Measurements from ENCODE around the gene GUCA2A. TPM values are rescaled to one million over a fixed set of nuclear protein-coding genes. Genes with fewer than 3 reads are reported as not detected.

The GUCA2A gene
- total RNA-seq, 2 experiments from 2014 or later = not detected

DNA sequence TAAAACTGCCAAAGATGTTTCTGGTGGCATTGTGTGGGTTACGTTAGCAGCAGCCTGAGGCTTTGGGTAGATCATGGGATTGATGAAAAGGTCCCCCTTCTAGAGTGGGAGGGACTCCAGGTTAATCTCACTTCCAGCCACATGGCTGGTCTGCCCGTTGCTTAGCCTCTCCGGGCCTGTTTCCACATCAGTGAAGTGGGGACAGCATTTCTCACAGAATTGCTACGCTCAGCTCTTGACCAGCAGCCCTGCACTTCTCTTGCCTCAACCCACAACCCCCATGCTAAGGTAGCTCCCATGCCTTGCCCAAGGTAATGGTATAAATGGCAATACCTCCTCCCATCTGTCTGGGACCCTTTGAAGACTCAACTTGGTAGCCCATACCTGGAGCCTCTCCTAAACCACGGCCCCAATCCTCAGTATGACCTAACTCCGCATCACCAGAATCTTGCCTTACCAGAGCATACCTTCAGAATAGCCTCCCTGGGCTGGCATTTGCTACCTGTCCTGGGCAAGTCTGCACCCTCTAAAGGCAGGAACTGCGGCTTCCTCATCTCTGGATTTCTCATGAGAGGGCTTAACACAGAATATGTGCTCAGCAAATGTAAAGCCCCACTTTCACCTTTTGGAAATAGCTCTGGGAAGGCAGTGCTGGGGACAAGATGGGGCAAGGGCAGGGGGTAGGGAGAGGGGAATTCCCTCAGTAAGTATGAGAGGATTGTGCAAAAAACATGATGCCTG, 10.9 kb upstream of the GUCA2A start:
- Mint-ChIP-seq H3K9me3 (no peaks in the 10 kb centered on the region), H3K27ac (no peak overlapping the region), H3K36me3 (ENCODE audit: low read depth) (no peaks in the 10 kb centered on the region), H3K4me1 (ENCODE audit: low read depth) (no peaks in the 10 kb centered on the region), H3K4me3 (no peak overlapping the region), H3K27me3 (ENCODE audit: low read depth) (no peaks in the 10 kb centered on the region)
- CTCF ChIA-PET = interaction anchor here (0.6 to 1.8 kb wide), 10 partner anchors 10 to 555 kb away, joined by 3 to 6 read pairs (median 3); partner anchors contain the start of gene GUCA2A
- no peak for DNase-seq
- intact Hi-C loops (cut with micrococcal nuclease) = no loop called here

- CTCF ChIA-PET = interaction anchor here (0.5 to 3.3 kb wide), 58 partner anchors 7 to 691 kb away, joined by 3 to 23 read pairs (median 4); partner anchors contain the start of genes CCDC30 and GUCA2A
- Mint-ChIP-seq H3K4me3 (no peak overlapping the region), H3K36me3 (ENCODE audit: low read depth) (no peaks in the 10 kb centered on the region), H3K27ac (no peak overlapping the region), H3K9me3 (no peaks in the 10 kb centered on the region), H3K27me3 (ENCODE audit: low read depth) (no peaks in the 10 kb centered on the region), H3K4me1 (ENCODE audit: low read depth) (no peaks in the 10 kb centered on the region)
- intact Hi-C loops (cut with micrococcal nuclease) = loop anchor here (1.0 to 2.0 kb wide), 5 partner anchors 27 to 657 kb away; no protein-coding TSS in a partner anchor
- no peak for DNase-seq
Measured at GRCh38 chr1:42173961-42174735, 9.6 kb upstream of the GUCA2A start.

- Mint-ChIP-seq H3K4me3 (no peak overlapping the region), H3K9me3 (no peaks in the 10 kb centered on the region), H3K4me1 (ENCODE audit: low read depth) (no peaks in the 10 kb centered on the region), H3K27me3 (ENCODE audit: low read depth) (no peaks in the 10 kb centered on the region), H3K36me3 (ENCODE audit: low read depth) (no peaks in the 10 kb centered on the region), H3K27ac (no peak overlapping the region)
- intact Hi-C loops (cut with micrococcal nuclease) = loop anchor here (1.0 to 2.0 kb wide), 5 partner anchors 27 to 657 kb away; no protein-coding TSS in a partner anchor
- peak; percentile 76 for DNase-seq
- CTCF ChIA-PET = interaction anchor here (0.5 to 3.3 kb wide), 52 partner anchors 8 to 690 kb away, joined by 3 to 23 read pairs (median 4); partner anchors contain the start of genes CCDC30, GUCA2A and PPCS
Measured at GRCh38 chr1:42173155-42173933, 8.8 kb upstream of the GUCA2A start.

GRCh38 chr1:42172381-42173133, 8.0 kb upstream of the GUCA2A start:
- Mint-ChIP-seq H3K36me3 (ENCODE audit: low read depth) (no peaks in the 10 kb centered on the region), H3K4me1 (ENCODE audit: low read depth) (no peaks in the 10 kb centered on the region), H3K9me3 (no peaks in the 10 kb centered on the region), H3K27ac (no peak overlapping the region), H3K4me3 (no peak overlapping the region), H3K27me3 (ENCODE audit: low read depth) (no peaks in the 10 kb centered on the region)
- CTCF ChIA-PET = interaction anchor here (0.9 to 3.3 kb wide), 25 partner anchors 9 to 599 kb away, joined by 3 to 23 read pairs (median 4); partner anchors contain the start of genes GUCA2A and PPCS
- no peak for DNase-seq
- intact Hi-C loops (cut with micrococcal nuclease) = loop anchor here (1.0 to 2.0 kb wide), 5 partner anchors 26 to 656 kb away; no protein-coding TSS in a partner anchor

GRCh38 chr1:42171679-42172266, 7.2 kb upstream of the GUCA2A start:
- CTCF ChIA-PET = interaction anchor here (0.9 to 3.3 kb wide), 3 partner anchors 12 to 598 kb away, joined by 4 to 23 read pairs (median 12); no protein-coding TSS in a partner anchor
- no peak for DNase-seq
- Mint-ChIP-seq H3K4me1 (ENCODE audit: low read depth) (no peaks in the 10 kb centered on the region), H3K9me3 (no peaks in the 10 kb centered on the region), H3K4me3 (no peak overlapping the region), H3K27ac (no peak overlapping the region), H3K36me3 (ENCODE audit: low read depth) (no peaks in the 10 kb centered on the region), H3K27me3 (ENCODE audit: low read depth) (no peaks in the 10 kb centered on the region)
- intact Hi-C loops (cut with micrococcal nuclease) = loop anchor here (2.0 kb wide), 2 partner anchors 25 to 655 kb away; no protein-coding TSS in a partner anchor

- Mint-ChIP-seq H3K4me3 (no peak overlapping the region), H3K27ac (no peak overlapping the region), H3K36me3 (ENCODE audit: low read depth) (no peaks in the 10 kb centered on the region), H3K9me3 (no peaks in the 10 kb centered on the region), H3K27me3 (ENCODE audit: low read depth) (no peaks in the 10 kb centered on the region), H3K4me1 (ENCODE audit: low read depth) (no peaks in the 10 kb centered on the region)
- DNase-seq = no peak
- intact Hi-C loops (cut with micrococcal nuclease) = no loop called here
- CTCF ChIA-PET = interaction anchor here (0.9 to 3.3 kb wide), 2 partner anchors 12 to 21 kb away, joined by 4 to 23 read pairs; no protein-coding TSS in a partner anchor
Measured at GRCh38 chr1:42170779-42171621, 6.5 kb upstream of the GUCA2A start.

- intact Hi-C loops (cut with micrococcal nuclease) = no loop called here
- no peaks in the 10 kb centered on the region for H3K9me3 Mint-ChIP-seq
- H3K27me3 Mint-ChIP-seq (ENCODE audit: low read depth) = no peaks in the 10 kb centered on the region
- H3K4me1 Mint-ChIP-seq (ENCODE audit: low read depth) = no peaks in the 10 kb centered on the region
- CTCF ChIA-PET = no interaction called here
- no peak overlapping the region for H3K4me3 Mint-ChIP-seq
- no peak for DNase-seq
- no peak overlapping the region for H3K27ac Mint-ChIP-seq
- H3K36me3 Mint-ChIP-seq (ENCODE audit: low read depth) = no peaks in the 10 kb centered on the region
Measured at GRCh38 chr1:42168763-42169162, 4.2 kb upstream of the GUCA2A start.

- no peak overlapping the region for H3K4me3 Mint-ChIP-seq
- no peaks in the 10 kb centered on the region for H3K36me3 Mint-ChIP-seq (ENCODE audit: low read depth)
- no peaks in the 10 kb centered on the region for H3K9me3 Mint-ChIP-seq
- CTCF ChIA-PET = no interaction called here
- no peak for DNase-seq
- no peak overlapping the region for H3K27ac Mint-ChIP-seq
- no peaks in the 10 kb centered on the region for H3K4me1 Mint-ChIP-seq (ENCODE audit: low read depth)
- no peaks in the 10 kb centered on the region for H3K27me3 Mint-ChIP-seq (ENCODE audit: low read depth)
- intact Hi-C loops (cut with micrococcal nuclease) = no loop called here
Measured at GRCh38 chr1:42168391-42168670, 3.8 kb upstream of the GUCA2A start.

DNA sequence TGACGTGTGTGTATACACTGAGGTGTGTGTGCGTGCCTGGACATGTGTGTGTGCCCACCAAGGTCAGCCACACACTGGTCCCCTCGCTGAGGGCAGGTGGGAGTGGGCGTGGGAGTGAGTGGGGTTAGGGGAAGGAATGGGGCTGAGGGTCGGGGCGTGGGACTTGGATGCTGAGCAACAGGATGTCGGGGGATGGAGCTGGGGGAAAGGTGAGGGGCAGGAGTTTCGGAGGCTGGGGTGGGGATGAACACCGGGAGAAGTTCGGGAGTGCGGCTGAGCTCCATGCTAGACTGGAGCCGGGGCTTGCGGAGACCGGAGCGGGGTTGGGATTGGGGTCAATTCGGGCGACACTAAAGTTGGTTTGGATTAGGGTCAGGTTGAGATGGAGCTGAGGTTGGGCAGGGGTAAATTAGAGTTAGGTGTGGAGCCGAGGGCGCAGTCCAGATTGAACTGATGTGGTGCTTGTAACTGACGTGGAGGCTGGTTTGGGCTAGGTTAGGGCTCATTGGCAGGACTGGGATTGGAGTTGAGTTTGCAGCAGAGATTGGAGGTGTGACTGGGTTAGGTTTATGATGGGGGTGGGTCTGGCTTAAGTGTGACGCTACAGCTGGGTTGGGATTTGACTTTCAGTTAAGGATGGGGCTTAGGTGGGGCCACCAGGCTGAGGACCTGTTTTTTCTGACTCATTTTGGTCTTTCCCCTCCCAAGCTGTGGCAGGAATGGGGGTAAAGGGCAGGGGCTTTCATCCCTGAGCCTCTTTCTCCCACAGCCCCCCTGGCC, 3.3 kb upstream of the GUCA2A start:
- no peaks in the 10 kb centered on the region for H3K9me3 Mint-ChIP-seq
- CTCF ChIA-PET = no interaction called here
- no peak for DNase-seq
- intact Hi-C loops (cut with micrococcal nuclease) = no loop called here
- no peaks in the 10 kb centered on the region for H3K4me1 Mint-ChIP-seq (ENCODE audit: low read depth)
- no peaks in the 10 kb centered on the region for H3K36me3 Mint-ChIP-seq (ENCODE audit: low read depth)
- H3K4me3 Mint-ChIP-seq = no peak overlapping the region
- no peaks in the 10 kb centered on the region for H3K27me3 Mint-ChIP-seq (ENCODE audit: low read depth)
- no peak overlapping the region for H3K27ac Mint-ChIP-seq

DNA sequence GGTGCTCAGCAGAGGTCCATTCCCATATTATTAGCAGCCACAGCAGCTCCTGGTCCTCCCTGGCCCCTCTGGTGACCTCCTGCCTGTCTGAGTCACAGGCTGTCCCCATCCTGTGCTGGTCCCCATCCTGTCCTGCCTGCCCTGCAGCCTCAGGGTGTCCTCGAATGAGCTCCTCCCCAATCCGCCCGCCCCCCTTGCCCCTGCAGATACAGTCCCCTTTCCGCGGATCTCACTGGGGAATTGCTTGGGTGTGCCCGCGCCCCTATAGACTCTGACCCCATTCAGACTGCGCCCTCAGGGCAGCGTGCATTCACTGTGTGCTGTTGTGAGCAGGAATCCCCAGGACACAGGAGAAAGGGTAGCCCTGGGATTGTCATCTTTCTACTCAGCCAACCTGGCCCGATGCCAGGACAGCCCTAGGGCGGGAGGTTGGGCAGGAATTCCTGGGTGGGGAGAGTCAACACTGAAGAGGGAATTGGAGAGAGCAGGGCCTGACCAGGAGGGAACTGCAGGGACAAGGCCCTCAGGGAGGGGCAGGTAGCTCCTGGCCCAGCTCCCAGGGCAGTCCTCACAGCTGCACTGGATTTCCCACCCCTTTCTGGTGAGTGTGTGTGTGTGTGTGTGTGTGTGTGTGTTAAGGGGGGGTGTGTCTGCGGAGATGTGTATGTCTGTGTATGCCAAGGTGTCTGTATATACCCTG, 1.1 kb upstream of the GUCA2A start:
- no peaks in the 10 kb centered on the region for H3K4me1 Mint-ChIP-seq (ENCODE audit: low read depth)
- CTCF ChIA-PET = interaction anchor here (2.3 kb wide), 1 partner anchor 10 kb away, joined by 6 read pairs; no protein-coding TSS in a partner anchor
- no peaks in the 10 kb centered on the region for H3K36me3 Mint-ChIP-seq (ENCODE audit: low read depth)
- intact Hi-C loops (cut with micrococcal nuclease) = no loop called here
- no peak overlapping the region for H3K27ac Mint-ChIP-seq
- no peaks in the 10 kb centered on the region for H3K27me3 Mint-ChIP-seq (ENCODE audit: low read depth)
- peaks cover 10% of the 10 kb centered on the region for H3K9me3 Mint-ChIP-seq
- H3K4me3 Mint-ChIP-seq = no peak overlapping the region
- no peak for DNase-seq
